HEK293 (cell line): ENCODE data around the gene DNAAF8.

Experiments used
- BCL11B ChIP-seq: fragments of 450-650 bp; formaldehyde crosslinking; IDR thresholded peaks from 2 replicates; pipeline ENCODE4 v1.5.1; 2016; ENCODE audit warnings: low read depth, missing biosample characterization, missing genetic modification characterization
- EGR2 ChIP-seq: fragments of 450-650 bp; formaldehyde crosslinking; IDR thresholded peaks from 2 replicates; pipeline ENCODE4 v1.5.1; 2016; ENCODE audit warnings: low read depth, missing biosample characterization, missing genetic modification characterization
- HOXA7 ChIP-seq: sonication (generic); formaldehyde crosslinking; IDR thresholded peaks from 2 replicates; pipeline ENCODE4 v1.8.1; 2022; ENCODE audit warnings: missing genetic modification reagents, borderline replicate concordance
- KLF1 ChIP-seq: fragments of 450-650 bp; formaldehyde crosslinking; IDR thresholded peaks from 2 replicates; pipeline ENCODE4 v1.5.1; 2016; ENCODE audit warnings: missing biosample characterization, missing genetic modification characterization
- KLF16 ChIP-seq: fragments of 450-650 bp; formaldehyde crosslinking; IDR thresholded peaks from 2 replicates; pipeline ENCODE4 v1.5.1; 2017; ENCODE audit warnings: missing biosample characterization, missing genetic modification characterization
- KLF8 ChIP-seq: fragments of 450-650 bp; formaldehyde crosslinking; IDR thresholded peaks from 2 replicates; pipeline ENCODE4 v1.5.1; 2016; ENCODE audit warnings: missing biosample characterization, missing genetic modification characterization
- KLF9 ChIP-seq: fragments of 450-650 bp; formaldehyde crosslinking; IDR thresholded peaks from 2 replicates; pipeline ENCODE4 v1.5.1; 2016; ENCODE audit warnings: missing biosample characterization, missing genetic modification characterization, low read depth
- MZF1 ChIP-seq: fragments of 450-650 bp; formaldehyde crosslinking; IDR thresholded peaks from 2 replicates; pipeline ENCODE4 v1.5.1; 2017; ENCODE audit warnings: missing biosample characterization, missing genetic modification characterization, borderline replicate concordance
- OSR2 ChIP-seq: fragments of 450-650 bp; formaldehyde crosslinking; IDR thresholded peaks from 2 replicates; pipeline ENCODE4 v1.5.1; 2016; ENCODE audit warnings: missing biosample characterization, missing genetic modification characterization
- SETDB1 ChIP-seq: IDR thresholded peaks from one replicate; pipeline ENCODE4 v1.6.1; 2017; ENCODE audit warnings: mild to moderate bottlenecking, low read length, moderate library complexity, mixed read lengths; ENCODE audit not compliant: insufficient read length
- SP3 ChIP-seq: fragments of 450-650 bp; formaldehyde crosslinking; IDR thresholded peaks from 2 replicates; pipeline ENCODE4 v1.5.1; 2016; ENCODE audit warnings: missing biosample characterization, missing genetic modification characterization
- ZBTB1 ChIP-seq: fragments of 450-650 bp; formaldehyde crosslinking; IDR thresholded peaks from 2 replicates; pipeline ENCODE4 v1.5.1; 2016; ENCODE audit warnings: missing biosample characterization, missing genetic modification characterization
- ZBTB8A ChIP-seq: fragments of 450-650 bp; formaldehyde crosslinking; IDR thresholded peaks from 2 replicates; pipeline ENCODE4 v1.5.1; 2016; ENCODE audit warnings: missing biosample characterization, missing genetic modification characterization
- ZEB2 ChIP-seq: fragments of 450-650 bp; formaldehyde crosslinking; IDR thresholded peaks from 2 replicates; pipeline ENCODE4 v1.5.1; 2016; ENCODE audit warnings: missing biosample characterization, missing genetic modification characterization
- ZFHX2 ChIP-seq: fragments of 450-650 bp; formaldehyde crosslinking; conservative IDR thresholded peaks from 2 replicates; pipeline ENCODE4 v1.5.1; 2016; ENCODE audit warnings: missing biosample characterization, missing genetic modification characterization
- ZFP41 ChIP-seq: fragments of 450-650 bp; formaldehyde crosslinking; IDR thresholded peaks from 2 replicates; pipeline ENCODE4 v1.5.1; 2016; ENCODE audit warnings: missing biosample characterization, missing genetic modification characterization, borderline replicate concordance
- ZNF514 ChIP-seq: fragments of 450-650 bp; formaldehyde crosslinking; IDR thresholded peaks from 2 replicates; pipeline ENCODE4 v1.5.1; 2016; ENCODE audit warnings: missing biosample characterization, missing genetic modification characterization
- ZNF529 ChIP-seq: fragments of 450-650 bp; formaldehyde crosslinking; IDR thresholded peaks from 2 replicates; pipeline ENCODE4 v1.5.1; 2017; ENCODE audit warnings: missing genetic modification characterization, missing biosample characterization; ENCODE audit not compliant: insufficient replicate concordance
- ZNF621 ChIP-seq: fragments of 450-650 bp; formaldehyde crosslinking; IDR thresholded peaks from 2 replicates; pipeline ENCODE4 v1.5.1; 2017; ENCODE audit warnings: missing biosample characterization, missing genetic modification characterization
- ZNF624 ChIP-seq: fragments of 450-650 bp; formaldehyde crosslinking; IDR thresholded peaks from 2 replicates; pipeline ENCODE4 v1.5.1; 2017; ENCODE audit warnings: missing biosample characterization, missing genetic modification characterization
- ZNF664 ChIP-seq: fragments of 450-650 bp; formaldehyde crosslinking; IDR thresholded peaks from 2 replicates; pipeline ENCODE4 v1.5.1; 2016; ENCODE audit warnings: missing biosample characterization, missing genetic modification characterization
- ZNF701 ChIP-seq: fragments of 450-650 bp; formaldehyde crosslinking; IDR thresholded peaks from 2 replicates; pipeline ENCODE4 v1.5.1; 2016; ENCODE audit warnings: missing biosample characterization, missing genetic modification characterization
- ZNF747 ChIP-seq: fragments of 450-650 bp; formaldehyde crosslinking; IDR thresholded peaks from 2 replicates; pipeline ENCODE4 v1.5.1; 2016; ENCODE audit warnings: missing biosample characterization, missing genetic modification characterization
- ZNF843 ChIP-seq: fragments of 450-650 bp; formaldehyde crosslinking; IDR thresholded peaks from 2 replicates; pipeline ENCODE4 v1.5.1; 2016; ENCODE audit warnings: missing biosample characterization, missing genetic modification characterization
- TF ChIP-seq, protein P1 (sequence below): fragments of 450-650 bp; formaldehyde crosslinking; IDR thresholded peaks from 2 replicates; pipeline ENCODE4 v1.5.1; 2016; ENCODE audit warnings: missing biosample characterization, missing genetic modification characterization
- TF ChIP-seq, protein P2 (sequence below): fragments of 450-650 bp; formaldehyde crosslinking; IDR thresholded peaks from 2 replicates; pipeline ENCODE4 v1.5.1; 2016; ENCODE audit warnings: missing biosample characterization, missing genetic modification characterization
- TF ChIP-seq, protein P3 (sequence below): fragments of 450-650 bp; formaldehyde crosslinking; IDR thresholded peaks from 2 replicates; pipeline ENCODE4 v1.5.1; 2016; ENCODE audit warnings: missing biosample characterization, missing genetic modification characterization
- TF ChIP-seq, protein P4 (sequence below): fragments of 450-650 bp; formaldehyde crosslinking; IDR thresholded peaks from 2 replicates; pipeline ENCODE4 v1.5.1; 2016; ENCODE audit warnings: missing biosample characterization, missing genetic modification characterization
- TF ChIP-seq, protein P5 (sequence below): fragments of 450-650 bp; formaldehyde crosslinking; IDR thresholded peaks from 2 replicates; pipeline ENCODE4 v1.5.1; 2016; ENCODE audit warnings: missing biosample characterization, missing genetic modification characterization, low read depth
- TF ChIP-seq, protein P6 (sequence below): fragments of 450-650 bp; formaldehyde crosslinking; IDR thresholded peaks from 2 replicates; pipeline ENCODE4 v1.5.1; 2017; ENCODE audit warnings: missing biosample characterization, missing genetic modification characterization

The DNAAF8 gene

DNA sequence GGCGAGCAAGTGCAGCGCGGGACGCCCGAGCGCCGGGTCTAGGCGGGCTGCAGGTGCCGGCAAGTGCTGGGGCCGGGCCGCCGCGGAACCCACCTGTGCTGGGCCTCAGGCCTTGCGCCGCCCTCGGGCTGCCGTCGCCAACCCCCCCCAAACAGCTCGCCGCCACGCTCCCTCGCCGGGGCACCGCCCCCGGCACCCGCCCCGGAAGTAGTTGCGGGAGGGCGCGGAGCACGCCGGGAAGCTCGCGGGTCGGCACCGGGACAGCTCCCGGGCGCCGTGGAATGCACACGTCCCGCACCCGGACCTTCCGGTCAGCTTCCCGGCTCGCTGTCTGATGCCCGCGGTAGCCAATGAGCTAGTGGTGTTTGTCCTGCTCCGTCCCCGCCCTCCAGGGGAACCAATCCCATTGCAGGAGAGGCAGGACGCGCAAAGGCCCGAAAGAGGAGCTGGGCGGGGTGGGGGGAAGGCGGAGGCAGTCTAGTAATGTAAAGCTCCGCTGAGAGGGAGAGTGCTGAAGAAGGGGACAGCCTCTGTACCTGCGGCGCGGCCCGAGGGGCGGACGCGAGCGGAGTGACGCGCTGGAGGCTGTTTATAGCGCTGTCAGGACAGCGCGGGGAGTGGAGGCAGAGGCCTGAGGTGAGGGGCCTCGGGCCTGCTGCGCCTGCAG is at the start of gene DNAAF8, which contains the start of gene ANKS3 (continued):
- TF ChIP-seq, protein P1, sequence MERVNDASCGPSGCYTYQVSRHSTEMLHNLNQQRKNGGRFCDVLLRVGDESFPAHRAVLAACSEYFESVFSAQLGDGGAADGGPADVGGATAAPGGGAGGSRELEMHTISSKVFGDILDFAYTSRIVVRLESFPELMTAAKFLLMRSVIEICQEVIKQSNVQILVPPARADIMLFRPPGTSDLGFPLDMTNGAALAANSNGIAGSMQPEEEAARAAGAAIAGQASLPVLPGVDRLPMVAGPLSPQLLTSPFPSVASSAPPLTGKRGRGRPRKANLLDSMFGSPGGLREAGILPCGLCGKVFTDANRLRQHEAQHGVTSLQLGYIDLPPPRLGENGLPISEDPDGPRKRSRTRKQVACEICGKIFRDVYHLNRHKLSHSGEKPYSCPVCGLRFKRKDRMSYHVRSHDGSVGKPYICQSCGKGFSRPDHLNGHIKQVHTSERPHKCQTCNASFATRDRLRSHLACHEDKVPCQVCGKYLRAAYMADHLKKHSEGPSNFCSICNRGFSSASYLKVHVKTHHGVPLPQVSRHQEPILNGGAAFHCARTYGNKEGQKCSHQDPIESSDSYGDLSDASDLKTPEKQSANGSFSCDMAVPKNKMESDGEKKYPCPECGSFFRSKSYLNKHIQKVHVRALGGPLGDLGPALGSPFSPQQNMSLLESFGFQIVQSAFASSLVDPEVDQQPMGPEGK (tag by site-specific recombination), result peak; percentile 76
- no peak for TF ChIP-seq ZNF843
- no peak for TF ChIP-seq BCL11B (tag by site-specific recombination)
- 0 out of 2 replicates have a peak, but pooled peaks have one; percentile 38 for TF ChIP-seq MZF1 (tag by site-specific recombination)
- TF ChIP-seq ZNF514 (tag by site-specific recombination), result no peak
- 0 out of 2 replicates have a peak, but pooled peaks have one; percentile 41 for TF ChIP-seq ZBTB8A (tag by site-specific recombination)
- peak; percentile 85 for TF ChIP-seq KLF1
- no peak for TF ChIP-seq ZNF747 (tag by site-specific recombination)
- TF ChIP-seq SETDB1, result no peak
- no peak for TF ChIP-seq ZNF624 (tag by site-specific recombination)
- TF ChIP-seq EGR2 (tag by site-specific recombination), result 0 out of 2 replicates have a peak, but pooled peaks have one; percentile 2
- no peak for TF ChIP-seq ZNF621 (tag by site-specific recombination)
- TF ChIP-seq, protein P2, sequence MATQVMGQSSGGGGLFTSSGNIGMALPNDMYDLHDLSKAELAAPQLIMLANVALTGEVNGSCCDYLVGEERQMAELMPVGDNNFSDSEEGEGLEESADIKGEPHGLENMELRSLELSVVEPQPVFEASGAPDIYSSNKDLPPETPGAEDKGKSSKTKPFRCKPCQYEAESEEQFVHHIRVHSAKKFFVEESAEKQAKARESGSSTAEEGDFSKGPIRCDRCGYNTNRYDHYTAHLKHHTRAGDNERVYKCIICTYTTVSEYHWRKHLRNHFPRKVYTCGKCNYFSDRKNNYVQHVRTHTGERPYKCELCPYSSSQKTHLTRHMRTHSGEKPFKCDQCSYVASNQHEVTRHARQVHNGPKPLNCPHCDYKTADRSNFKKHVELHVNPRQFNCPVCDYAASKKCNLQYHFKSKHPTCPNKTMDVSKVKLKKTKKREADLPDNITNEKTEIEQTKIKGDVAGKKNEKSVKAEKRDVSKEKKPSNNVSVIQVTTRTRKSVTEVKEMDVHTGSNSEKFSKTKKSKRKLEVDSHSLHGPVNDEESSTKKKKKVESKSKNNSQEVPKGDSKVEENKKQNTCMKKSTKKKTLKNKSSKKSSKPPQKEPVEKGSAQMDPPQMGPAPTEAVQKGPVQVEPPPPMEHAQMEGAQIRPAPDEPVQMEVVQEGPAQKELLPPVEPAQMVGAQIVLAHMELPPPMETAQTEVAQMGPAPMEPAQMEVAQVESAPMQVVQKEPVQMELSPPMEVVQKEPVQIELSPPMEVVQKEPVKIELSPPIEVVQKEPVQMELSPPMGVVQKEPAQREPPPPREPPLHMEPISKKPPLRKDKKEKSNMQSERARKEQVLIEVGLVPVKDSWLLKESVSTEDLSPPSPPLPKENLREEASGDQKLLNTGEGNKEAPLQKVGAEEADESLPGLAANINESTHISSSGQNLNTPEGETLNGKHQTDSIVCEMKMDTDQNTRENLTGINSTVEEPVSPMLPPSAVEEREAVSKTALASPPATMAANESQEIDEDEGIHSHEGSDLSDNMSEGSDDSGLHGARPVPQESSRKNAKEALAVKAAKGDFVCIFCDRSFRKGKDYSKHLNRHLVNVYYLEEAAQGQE, result peak; percentile 93
- TF ChIP-seq, protein P3, sequence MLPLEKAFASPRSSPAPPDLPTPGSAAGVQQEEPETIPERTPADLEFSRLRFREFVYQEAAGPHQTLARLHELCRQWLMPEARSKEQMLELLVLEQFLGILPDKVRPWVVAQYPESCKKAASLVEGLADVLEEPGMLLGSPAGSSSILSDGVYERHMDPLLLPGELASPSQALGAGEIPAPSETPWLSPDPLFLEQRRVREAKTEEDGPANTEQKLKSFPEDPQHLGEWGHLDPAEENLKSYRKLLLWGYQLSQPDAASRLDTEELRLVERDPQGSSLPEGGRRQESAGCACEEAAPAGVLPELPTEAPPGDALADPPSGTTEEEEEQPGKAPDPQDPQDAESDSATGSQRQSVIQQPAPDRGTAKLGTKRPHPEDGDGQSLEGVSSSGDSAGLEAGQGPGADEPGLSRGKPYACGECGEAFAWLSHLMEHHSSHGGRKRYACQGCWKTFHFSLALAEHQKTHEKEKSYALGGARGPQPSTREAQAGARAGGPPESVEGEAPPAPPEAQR (tag by site-specific recombination), result no peak
- TF ChIP-seq ZNF701 (tag by site-specific recombination), result no peak
- peak; percentile 92 for TF ChIP-seq ZEB2 (tag by site-specific recombination)
- TF ChIP-seq HOXA7 (CRISPR knock-in tag), result no peak
- TF ChIP-seq OSR2 (tag by site-specific recombination), result peak; percentile 91
- TF ChIP-seq KLF16 (tag by site-specific recombination), result peak; percentile 61
- TF ChIP-seq, protein P4, sequence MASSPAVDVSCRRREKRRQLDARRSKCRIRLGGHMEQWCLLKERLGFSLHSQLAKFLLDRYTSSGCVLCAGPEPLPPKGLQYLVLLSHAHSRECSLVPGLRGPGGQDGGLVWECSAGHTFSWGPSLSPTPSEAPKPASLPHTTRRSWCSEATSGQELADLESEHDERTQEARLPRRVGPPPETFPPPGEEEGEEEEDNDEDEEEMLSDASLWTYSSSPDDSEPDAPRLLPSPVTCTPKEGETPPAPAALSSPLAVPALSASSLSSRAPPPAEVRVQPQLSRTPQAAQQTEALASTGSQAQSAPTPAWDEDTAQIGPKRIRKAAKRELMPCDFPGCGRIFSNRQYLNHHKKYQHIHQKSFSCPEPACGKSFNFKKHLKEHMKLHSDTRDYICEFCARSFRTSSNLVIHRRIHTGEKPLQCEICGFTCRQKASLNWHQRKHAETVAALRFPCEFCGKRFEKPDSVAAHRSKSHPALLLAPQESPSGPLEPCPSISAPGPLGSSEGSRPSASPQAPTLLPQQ, result peak; percentile 47; the same call in 1 of the 2 replicates
- TF ChIP-seq KLF8 (tag by site-specific recombination), result peak; percentile 89; the same call in 1 of the 2 replicates
- no peak for TF ChIP-seq ZNF529 (tag by site-specific recombination)
- TF ChIP-seq, protein P5, sequence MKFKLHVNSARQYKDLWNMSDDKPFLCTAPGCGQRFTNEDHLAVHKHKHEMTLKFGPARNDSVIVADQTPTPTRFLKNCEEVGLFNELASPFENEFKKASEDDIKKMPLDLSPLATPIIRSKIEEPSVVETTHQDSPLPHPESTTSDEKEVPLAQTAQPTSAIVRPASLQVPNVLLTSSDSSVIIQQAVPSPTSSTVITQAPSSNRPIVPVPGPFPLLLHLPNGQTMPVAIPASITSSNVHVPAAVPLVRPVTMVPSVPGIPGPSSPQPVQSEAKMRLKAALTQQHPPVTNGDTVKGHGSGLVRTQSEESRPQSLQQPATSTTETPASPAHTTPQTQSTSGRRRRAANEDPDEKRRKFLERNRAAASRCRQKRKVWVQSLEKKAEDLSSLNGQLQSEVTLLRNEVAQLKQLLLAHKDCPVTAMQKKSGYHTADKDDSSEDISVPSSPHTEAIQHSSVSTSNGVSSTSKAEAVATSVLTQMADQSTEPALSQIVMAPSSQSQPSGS, result no peak
- TF ChIP-seq ZNF664 (tag by site-specific recombination), result no peak
- TF ChIP-seq SP3 (tag by site-specific recombination), result peak; percentile 96
- TF ChIP-seq, protein P6, sequence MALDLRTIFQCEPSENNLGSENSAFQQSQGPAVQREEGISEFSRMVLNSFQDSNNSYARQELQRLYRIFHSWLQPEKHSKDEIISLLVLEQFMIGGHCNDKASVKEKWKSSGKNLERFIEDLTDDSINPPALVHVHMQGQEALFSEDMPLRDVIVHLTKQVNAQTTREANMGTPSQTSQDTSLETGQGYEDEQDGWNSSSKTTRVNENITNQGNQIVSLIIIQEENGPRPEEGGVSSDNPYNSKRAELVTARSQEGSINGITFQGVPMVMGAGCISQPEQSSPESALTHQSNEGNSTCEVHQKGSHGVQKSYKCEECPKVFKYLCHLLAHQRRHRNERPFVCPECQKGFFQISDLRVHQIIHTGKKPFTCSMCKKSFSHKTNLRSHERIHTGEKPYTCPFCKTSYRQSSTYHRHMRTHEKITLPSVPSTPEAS (tag by site-specific recombination), result no peak
- peak; percentile 59; the same call in 1 of the 2 replicates for TF ChIP-seq ZBTB1 (tag by site-specific recombination)
- TF ChIP-seq ZFP41, result no peak
- TF ChIP-seq KLF9, result peak; percentile 84
- peak; percentile 44; the same call in 1 of the 2 replicates for TF ChIP-seq ZFHX2
